NCI-H1417 treated with DMSO at 0.1 percent for 48 hours (cell line): ENCODE results near the gene PPP3R1.

Source experiments
- DNase-seq: peaks from one replicate; lab custom pipeline; 2025; lab: John Stamatoyannopoulos, UW

PPP3R1 gene

GRCh38 chr2:68151037-68151436, 101.3 kb downstream of the PPP3R1 start:
- DNase-seq = no peak

GRCh38 chr2:68141875-68142274, 110.5 kb downstream of the PPP3R1 start:
- no peak for DNase-seq

DNA sequence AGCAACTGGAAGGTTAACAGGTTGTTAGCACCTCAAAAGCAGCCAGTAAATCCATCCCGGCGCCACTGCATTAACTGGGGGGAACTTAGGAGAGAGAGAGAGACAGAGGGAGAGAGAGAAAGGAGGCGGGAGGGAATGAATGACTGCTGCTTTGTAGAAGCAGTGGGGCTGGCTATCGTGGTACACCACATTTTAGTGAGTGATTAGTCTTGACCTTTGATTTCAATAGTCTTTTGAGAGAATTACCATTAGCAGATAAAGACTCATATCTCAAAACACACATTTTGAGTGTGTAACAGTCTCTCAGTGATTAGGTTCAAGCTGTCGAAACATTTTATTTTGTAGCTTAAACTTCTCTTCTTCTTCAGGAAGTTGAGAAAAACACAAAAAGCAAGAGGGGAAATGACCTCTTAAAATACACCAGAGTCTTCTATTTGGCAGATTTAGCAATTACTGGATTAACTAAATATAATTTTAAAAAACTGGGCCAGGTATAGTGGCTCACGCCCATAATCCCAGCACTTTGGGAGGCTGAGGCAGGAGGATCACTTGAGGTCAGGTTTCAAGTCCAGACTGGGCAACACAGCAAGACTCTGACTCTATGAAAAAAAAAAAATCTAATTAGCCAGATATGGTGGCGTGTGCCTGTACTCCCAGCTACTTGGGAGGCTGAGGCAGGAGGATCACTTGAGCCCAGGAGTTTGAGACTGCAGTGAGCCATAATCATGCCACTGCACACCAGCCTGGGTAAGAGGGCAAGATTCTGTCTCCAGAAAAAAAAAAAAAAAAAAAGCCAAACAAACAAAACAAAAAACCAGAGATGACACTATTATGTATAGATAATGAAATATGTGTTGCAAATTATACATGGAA, 116.6 kb downstream of the PPP3R1 start:
- no peak for DNase-seq

DNA sequence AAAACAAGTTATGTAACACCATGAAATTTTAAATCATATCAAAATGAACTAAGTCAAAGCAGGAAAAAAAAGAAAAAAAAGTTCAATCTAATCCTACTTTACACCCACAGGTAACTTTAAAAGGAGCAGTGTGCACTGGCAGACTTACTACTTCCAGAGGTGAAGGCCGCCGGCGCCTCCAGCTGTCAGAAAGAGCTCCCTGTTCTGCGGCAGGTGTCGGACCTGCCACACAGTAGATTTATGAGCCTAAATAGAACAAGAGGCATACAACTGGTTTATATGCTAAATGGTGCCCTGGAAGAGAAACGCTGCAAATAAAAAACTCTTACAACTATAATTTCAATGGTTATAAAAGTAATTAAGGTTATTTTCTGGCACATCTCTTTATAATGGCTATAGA, 117.8 kb downstream of the PPP3R1 start:
- no peak for DNase-seq

DNA sequence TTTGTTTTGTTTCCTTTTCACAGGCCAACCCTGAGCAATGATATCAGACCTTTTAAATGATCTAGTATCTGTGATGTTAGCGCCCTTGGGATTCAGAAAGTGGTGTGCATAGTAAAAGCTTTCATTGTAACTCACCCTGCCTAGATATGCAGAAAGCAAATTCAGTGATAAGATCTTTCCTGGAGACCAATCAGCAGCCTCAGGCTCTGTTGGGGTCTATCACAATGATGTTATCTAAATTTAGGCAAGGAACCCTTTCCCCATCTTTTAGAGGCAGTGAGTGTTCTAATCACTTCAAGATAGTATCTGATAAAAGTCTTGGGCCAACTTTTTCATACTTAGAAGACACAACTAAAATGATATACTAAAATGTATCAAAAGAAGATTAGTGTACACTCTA, 118.2 kb downstream of the PPP3R1 start:
- DNase-seq = no peak
